ENCODE data around the gene WNK2.
"Not testable (repeated sequence)": the region's sequence is repeated elsewhere in the genome, so short reads cannot be mapped to it uniquely, and the experiment has no call there.

The WNK2 gene

DNA sequence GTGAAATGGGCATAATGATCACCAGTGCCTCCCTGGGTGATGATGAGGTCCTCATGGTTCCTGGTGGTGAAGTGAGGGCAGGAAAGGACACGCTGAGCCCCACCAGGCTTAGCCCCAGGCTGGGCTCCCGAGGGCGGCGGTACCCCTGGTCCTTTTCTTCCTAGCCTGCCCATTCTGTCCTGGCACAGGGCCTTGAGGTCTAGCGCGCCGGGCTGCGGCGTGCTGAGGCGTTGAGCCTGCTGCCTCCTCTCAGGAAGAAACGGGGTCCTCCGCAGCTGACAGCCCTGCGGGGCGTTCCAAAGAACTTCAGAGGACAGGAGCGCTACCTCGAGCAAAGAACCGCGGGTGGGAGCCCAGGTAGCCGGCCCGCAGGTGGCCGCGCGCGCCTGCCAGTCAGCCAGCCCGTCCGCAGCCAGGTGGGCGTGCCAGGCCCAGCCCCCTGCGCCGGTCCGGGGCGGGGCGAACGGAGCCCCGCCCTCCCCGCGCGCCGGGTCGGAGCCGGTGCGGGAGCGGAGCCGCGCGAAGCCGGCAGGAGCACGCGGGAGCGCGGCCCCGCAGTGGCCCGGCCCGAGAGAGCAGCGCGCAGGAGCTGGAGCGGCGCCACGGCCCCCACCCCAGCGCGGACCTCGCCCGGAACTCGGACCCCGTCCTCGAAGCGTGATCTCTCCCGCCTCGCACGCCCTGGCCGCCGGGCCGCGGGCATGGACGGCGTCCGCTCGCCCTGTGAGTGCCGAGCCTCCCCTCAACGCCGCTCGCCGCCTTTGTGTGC is at the start of gene WNK2:
WNK2 (plus strand) TSS at position 477 of the 769 bp plus-strand sequence. CDS start 791 bp downstream, outside the sequence.
- DNase-seq = peak; percentile 37

DNA sequence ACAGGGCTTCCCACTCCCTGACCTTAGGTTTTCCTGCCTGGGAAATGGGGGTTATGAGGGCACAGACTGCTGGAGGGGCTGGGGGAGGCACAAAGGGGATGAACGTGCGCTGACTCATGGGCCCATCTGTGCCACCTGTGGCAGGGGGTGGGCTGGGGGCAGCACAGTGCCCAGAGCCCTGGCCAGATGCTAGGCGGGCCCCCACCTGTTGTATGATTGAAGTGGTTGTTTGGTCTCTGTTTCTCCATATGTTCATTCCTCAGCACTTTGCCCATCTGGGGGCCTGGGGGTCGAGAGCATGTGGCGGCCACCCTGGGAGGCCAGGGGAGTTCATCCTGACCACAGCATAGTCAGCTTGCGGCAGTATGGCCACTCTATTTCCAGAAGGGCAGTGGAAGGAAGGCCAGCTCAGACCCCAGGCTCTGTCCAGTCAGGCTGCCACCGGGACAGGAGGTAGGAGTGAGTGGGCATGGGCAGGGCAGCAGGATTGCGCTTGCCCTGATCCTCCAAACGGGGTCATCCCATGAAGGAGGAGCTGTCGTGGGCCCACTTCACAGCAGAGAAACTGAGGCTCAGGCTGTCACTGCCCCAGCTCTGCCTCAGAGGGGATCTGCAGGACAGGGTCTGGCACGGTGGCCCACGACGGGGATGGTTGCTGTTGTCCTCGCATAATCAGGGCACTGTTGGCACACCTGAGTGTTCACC is 49.0 kb upstream of the WNK2 start:
- DNase-seq = no peak

DNA sequence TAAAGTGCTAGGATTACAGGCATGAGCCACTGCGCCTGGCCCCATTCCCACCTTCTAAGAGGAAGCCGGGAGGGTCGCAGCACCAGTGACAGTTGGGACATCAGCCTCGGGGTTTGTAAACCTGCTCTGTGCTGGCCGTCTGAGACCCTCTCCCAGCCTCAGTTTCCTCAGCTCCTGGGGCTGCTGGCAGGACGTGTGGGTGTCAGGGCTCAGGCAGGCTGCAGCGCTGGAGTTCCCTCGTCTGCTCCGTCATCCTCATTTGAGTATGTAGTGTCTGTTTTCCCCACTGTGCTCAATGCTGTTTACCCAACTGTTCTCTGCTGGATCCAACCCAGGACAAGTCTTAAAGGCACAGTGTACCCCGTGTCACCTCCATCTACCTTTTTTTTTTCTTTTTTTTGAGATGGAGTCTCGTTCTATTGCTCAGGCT is 47.9 kb upstream of the WNK2 start:
- DNase-seq = peak; percentile 84

DNA sequence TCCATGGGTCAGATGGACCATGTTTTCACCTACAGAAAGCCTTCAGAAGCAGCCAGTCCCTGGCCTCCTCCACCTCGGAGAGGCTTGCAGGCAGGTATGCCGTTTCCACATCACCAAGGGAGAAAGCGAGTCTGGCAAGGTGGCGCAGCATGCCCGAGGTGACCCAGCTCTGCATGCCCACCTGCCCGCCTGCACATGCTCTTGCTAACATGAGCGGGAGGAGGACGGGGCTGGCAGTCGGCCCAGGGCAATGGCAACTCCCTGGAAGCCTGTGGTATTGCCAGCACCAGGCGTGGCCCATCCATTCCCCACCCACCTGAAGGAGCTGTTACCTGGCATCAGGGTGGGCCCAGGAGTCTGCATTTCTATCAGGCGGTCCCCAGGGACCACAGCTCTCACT is 46.6 kb upstream of the WNK2 start:
- no peak for DNase-seq

DNA sequence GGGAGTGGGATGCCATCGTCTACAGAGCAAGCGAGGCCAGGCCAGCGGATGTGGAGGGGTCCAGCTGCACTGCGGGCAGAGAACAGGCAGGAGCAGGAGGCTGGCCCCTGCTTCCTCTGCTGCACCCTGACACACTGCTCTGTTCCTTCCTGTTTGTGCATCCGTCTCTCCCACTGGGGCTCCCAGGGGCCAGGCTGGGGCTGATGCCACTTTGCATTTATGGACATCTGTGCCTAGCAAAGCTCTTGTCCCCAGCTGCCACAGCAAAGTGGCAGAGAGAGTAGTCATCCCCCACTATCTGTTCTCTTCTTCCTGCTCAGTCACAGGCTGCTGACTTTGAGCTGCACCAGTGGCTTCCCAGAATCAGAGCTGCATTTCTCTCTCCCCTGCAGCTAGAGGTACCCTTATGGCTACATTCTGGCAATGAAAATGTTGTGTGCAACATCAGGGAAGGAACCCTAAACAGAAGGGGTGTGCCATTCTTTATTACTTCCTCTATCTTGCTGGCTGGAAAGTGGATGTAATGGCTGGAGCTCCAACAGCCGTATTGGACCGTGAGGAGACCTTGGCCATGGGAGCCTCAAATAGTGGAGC is 45.7 kb upstream of the WNK2 start:
- no peak for DNase-seq

DNA sequence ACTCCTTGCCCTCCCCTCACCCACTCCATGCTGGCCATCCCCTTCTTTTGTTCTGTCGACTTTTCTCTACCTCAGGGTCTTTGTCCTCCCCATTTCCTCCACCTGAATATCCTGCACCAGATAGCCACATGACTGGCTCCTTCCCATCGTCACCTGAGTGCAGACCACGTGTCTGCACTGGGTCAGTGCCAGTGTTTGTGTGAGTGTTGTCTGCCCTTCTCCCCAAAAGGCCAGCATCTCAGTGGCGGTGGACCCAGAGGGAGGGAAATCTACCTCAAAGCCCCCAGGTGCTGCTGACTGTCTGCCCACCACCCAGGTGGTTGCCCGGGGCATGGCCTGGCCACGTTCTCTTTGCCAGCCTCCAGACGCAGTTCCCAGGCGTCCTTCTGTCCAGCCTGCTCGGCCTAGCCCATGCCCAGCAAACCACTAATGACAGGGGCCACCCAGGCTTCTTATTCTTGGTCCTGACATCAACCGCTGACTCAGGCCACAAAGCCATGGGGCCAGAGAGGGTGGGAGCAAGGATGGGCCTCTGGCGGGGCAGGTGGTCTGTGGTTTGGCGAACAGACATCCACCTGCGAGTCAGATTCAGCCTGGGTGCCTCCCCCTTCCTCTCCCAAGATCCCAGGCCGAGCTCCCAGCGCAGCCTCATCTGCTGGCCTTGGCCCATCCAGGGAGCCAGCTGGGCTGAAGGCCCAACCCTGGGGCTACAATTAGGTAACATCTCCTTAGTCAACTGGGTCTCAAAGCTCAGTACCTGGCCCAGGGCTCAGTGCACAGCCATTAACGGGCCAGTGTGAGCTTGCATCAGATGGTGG is 44.4 kb upstream of the WNK2 start:
- no peak for DNase-seq

DNA sequence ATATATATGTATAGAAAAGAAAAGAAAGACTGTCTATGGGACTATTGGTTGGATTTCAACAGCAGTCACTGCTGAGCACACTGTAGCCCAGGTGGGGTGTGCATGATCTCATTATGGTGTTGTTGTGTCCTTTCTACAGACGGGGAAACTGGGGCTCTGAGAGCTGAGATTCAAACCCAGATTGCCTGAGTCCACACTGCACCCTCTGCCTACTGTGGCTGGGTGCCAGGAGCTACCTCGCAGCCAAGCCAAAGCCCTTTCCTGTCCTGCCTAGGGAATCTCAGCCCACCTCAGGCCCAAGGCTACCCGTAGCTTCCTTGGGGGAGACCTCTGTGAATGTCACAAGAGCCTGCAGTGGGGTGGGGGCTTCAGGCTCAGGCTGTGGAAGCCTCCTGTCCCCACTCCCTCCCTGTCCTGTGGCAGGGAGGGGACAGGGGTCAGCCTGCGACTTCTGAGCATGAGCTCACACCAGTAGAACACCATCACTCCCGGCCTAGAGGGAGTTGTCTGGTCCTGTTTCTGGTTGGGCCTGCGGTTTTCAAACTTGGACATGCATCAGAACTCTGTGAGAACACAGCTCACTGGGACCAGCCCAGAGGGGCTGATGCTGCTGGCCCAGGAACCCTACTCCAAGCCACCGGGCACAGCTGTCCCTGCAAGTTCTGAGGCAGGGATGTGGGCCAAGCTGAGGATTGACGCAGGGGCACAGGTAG is 42.0 kb upstream of the WNK2 start:
- no peak for DNase-seq

DNA sequence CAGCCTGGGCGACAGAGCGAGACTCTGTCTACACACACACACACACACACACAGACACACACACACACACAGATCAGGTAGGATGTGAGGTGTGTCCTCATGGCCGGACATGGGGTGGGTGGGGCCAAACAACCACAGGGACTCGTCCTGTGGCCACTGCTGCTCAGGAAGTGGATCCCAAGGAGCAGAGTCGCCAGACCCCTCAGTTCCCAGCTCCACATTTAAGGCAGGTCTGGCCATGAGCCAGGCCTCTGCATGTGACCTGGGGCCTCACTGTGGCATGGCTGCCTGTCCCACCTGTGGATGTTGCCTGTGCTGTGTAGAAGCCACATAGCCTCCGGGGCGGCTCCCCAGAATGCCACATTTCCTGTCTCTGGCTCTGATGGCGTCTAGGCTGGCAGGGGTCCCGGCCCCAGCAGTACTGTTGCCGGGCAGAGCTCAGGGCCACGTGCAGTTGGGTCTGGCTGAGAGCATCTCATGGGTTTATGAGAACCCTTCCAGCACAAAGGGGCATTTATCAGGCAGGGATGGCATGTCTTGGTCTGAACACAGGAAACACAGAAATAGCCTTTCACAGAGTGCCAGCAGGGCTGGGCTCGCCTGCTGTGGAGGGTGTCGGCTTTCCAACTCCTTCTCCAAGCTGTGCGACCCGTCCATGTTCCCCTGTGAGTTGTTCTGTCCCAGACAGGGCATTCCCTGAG is 40.0 kb upstream of the WNK2 start:
- DNase-seq = peak; percentile 85

DNA sequence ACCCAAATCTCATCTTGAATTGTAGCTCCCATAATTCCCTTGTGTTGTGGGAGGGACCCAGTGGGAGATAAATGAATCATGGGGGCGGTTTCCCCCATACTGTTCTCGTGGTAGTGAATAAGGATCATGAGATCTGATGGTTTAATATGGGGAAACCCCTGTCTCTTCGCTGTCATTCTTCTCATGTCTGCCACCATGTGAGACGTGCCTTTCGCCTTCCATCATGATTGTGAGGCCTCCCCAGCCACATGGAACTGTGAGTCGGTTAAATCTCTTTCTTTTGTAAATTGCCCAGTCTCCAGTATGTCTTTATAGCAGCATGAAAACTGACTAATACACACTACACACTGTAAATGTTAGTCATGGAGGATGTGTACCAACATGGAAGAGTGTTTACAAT is 37.2 kb upstream of the WNK2 start:
- not testable (repeated sequence) for DNase-seq

DNA sequence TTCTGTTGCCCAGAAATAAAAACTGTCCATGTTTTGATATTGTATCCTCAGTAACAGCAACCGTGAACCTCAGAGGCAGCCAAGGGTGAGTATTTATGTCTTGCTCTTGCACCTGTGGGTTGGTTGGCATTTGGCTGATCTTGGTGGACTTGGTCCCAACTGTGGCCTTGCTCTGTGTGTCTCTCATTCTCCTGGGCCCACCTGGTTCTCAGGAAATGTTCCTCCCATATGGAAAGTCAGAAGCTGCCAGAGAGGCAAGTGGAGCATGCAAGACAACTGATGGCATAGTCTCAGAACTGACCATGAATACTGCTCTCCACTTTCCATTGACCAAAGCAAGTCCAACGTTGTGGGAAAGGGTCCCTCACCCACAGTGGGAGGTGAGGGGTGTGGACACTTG is 36.3 kb upstream of the WNK2 start:
- no peak for DNase-seq

DNA sequence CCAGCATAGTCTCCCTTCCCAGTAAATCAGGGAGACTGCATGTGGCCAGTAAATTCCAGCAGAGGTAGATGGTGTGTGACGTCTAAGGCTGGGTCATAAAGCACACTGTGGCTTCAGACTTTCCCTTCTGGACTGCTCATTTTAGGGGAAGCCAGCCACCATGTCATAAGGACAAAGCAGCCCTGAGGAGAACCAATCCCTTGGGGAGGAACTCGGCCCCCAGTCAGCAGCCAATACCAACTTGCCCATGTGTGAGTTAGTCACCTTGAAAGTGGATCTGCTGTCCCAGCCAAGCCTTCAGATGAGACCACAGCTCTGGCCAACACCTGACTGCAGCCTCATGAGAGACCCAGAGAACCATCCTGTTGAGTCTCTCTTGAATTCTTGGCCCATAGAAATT is 35.2 kb upstream of the WNK2 start:
- DNase-seq = no peak

DNA sequence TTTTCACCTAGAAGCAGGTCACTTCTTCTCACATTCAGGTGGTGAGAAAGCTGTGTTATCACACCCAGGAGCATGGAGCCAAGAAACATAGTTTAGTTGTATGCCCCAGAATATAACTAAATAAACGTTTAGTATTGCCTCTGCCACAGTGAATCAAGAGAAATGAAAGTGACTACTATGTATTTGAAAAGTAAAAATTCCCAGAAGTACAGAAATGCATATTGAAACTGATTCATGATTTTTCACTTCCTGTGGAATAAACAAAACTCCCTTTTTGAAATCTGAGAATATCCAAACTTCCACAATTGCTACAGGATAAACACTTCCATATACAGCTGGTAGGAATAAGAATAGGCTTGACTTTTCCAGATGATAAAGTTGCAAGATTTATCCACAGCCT is 34.6 kb upstream of the WNK2 start:
- DNase-seq = no peak

DNA sequence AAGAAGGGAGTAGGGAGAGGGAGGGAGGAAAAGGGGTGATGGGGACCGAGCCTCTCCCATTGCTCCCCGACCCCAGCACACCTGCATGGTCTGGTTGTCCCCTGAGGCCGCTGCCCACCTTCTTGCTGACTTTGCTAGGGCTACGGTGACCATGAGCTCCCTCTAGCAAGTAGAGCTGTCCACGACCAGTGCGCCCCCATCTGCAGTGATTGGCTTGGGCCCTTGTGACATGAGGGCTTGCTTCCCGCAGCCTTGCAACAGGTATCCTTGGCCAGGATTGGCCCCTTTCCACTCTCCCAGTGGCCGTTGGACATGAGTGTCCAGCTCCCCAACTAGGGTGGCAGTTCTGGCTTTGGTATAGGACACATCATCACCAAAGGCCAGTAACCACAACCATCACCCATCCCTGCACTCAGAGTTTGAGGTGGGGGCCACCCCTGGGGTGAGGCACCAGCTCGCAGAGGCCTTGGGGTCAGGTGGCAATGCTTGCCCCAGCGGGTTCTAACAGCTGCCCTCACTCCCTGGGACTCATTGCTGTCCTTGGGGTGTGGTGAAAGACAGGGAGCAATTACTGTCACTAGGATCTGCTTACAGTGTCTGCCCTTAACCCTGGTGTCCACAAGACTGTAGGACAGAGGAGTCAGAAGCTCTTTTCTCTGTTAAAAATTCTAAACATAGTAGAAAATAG is 32.7 kb upstream of the WNK2 start:
- DNase-seq = no peak

DNA sequence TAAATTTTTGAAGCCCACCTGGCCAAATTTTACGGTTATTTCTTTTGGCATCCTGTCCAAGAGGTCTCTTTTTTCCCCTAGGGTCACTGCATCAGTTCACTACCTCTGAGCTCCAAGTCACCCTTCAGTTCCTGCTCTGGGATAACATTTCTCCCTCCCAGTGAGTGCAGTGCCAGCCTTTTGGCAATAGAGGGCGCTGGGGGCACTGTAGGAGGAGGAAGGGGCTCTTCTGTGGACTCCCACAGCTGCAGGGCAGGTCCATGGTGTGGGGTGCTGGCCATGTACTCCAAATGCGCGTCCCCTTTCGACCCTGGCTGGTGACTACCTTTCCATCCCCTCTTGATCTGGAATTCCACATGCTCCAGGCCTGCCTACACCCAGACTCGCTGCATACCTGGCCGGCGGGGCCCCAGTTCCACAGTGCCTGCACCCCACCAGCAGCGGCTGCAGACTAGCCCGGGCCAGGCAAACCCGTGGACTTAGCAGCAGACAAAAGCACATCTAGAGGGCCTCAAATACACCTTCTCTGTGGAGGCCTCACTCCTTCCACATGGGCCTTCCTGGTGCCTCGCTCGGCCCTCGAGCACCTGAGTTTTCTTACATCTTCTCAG is 29.5 kb upstream of the WNK2 start:
- DNase-seq = no peak

DNA sequence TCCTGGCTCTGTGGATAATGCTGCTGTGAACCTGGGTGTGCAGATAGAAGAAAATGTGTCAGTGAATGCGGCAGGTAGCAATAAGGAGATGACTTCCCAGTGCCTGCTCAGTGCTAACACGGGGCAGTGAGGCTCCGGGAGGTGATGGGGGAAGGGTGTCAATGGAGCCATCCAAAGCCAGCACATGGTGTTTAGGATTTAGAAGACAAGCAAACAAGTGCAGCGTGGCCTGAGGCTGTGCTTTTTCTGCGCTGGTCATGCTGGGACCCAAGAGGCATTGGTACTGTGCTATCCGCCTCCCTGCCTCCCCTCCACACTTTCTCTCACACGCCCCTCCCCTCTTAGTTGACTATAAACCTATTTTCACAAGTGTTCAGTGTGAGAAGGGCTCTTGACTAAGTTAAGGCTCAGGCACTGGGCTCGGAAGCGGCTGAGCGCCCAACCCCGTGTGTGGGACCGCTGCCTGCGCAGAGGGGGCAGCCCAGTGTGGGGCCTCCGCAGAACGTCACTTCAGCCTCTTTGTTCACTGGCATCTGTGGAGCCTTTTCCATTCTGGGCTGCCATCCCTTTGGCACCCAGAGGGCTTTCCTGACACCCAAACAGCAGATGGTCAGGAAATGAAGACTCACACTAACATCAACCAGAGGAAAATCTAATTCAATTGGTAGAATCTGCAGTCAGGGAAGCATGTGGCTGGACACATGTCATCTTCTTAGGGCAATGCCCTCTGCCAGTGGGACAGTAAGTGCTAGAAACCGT is 28.0 kb upstream of the WNK2 start:
- DNase-seq = no peak

DNA sequence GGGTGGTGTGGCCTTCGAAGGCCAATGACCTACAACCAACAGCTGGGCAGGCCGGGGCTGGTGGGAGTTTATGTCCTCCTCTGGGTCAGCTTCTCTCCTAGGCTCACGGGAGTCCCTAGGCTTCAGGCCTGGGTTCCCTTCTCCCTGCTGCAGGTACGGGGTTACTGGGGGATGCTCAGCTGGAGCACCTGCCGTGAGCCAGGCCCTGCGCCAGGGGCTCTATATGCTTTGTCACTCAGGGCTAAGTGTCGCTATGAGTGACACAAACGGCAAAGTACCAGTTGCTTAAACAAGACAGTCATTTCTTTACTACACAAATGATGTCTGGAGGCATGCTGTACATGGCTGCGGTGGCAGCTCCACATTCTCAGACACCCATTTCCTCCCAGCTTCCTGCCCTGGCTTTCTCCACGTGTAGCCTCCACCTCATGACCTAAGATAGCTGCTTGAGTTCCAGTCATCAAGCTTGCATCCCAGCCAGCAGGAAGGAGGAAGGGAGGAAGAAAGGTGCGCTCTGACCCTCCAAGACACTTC is 27.4 kb upstream of the WNK2 start:
- no peak for DNase-seq

DNA sequence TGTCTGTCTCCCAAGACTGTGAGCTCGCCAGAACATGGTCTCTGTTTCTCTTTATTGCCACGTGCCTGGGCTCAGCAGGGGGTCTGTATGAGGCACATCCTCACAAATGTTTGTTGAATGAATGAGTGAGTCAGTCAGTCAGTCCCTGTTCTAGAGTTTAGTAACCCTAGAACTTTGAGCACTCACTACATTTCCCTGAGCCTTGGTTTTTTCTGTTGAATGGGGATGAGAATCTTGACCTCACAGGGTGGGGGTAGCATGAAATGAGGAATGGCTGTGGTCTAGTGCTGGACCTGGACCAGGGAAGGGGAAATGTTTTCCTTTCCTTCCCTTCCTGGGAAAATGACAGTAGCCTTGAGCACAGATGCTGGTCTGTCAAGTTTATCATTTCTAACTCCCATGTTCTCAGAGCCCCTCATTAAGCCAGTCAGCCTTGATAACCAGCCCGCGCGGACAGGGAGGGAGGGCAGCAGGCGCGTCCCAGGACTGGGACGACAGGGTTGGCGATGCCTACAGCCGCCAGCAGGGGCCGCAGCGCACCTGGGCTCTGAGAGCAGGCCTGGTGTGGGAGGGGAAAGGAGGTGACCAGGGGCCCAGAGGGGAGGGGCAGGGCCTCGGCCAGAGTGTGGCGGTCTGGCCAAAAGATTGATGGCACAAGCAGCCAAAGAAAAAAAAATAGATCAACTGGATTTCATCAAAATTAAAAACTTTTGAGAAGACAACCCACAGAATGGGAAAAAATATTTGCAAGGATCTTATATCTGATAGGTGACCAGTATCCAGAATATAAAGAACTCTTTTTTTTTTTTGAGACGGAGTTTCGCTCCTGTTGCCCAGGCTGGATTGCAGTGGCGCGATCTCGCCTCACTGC is 24.1 kb upstream of the WNK2 start:
- DNase-seq = peak; percentile 68

DNA sequence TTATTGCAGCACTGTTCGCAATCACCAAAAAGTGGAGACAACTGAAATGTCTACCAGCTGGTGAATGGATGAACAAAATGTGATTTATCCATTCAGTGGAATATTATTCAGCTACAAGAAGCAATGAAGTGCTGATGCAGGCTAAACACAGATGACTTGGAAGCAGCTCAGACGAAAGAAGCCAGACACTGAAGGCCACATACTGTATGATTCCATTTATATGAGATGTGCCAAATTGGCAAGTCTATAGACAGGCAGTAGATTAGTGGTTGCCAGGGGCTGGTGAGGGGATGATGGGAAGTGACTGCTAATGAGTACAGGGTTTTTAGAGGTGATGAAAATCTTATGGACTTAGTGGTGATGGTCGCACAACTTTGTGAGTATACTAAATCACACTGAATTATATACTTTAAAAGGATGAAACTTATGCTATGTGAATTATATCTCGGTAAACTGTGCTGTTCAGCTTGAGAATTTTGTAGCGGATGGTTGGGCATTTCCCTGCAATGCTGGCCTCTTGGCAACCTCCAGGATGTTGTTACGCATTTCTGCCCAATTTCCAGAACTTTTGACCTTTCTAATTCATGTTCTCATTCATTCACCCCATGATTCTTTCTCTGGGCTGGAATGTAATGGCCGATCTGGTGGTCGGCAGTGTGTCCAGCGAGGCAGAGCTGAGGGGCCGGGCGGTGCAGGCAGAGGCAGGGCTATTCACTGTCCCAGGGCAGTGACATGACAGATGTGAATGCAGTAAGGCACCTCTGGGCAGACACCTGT is 22.0 kb upstream of the WNK2 start:
- no peak for DNase-seq
